HFF-Myc (cell line): ENCODE measurements around the gene MOB4.

Experiments used
- DNase-seq: peaks from one replicate; pipeline ENCODE4 v3.0.0-alpha.2; 2011; ENCODE audit warnings: low read depth; ENCODE audit errors: extremely low read depth
- H3K4me3 ChIP-seq: replicated peaks from 2 replicates; pipeline ENCODE4 v1.5.1; 2011; ENCODE audit warnings: low read depth, mild to moderate bottlenecking, control low read depth, low read length
- TF ChIP-seq, protein P1 (sequence below): IDR thresholded peaks from 2 replicates; pipeline ENCODE4 v1.5.1; 2012; ENCODE audit warnings: mild to moderate bottlenecking, low read depth, low read length, control low read depth; ENCODE audit errors: missing control alignments

MOB4 gene

DNA sequence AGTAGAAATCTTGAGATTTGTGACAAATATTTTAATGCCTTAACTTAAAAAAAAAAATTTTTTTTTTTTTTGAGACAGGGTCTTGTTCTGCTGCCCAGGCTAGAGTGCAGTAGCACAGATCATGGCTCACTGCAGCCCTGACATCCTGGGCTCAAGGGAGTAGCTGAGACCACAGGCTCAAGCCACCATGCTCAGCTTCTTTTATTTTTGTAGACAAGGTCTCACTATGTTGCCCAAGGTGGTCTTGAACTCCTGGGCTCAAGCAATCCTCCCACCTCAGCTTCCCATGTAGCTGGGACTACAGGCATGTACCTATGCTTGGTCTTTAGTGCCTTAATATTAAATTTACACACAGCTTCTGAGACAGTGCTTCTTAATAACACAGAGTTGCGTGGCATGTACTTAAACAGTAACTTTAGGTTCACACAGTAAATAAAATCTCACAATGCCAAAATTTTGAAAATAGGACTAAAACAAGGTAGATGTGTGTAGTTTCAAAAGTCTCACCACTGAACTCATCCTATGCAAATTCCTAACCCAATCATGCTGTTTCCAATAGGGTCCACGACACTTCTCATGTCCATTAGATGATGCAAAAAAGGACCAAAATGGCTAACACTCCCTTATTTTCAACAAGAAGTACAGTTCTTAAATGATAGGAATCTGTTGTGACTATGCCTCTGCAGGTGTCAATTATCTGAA is 20.3 kb upstream of the MOB4 start:
- peak overlapping the region; percentile 71 for H3K4me3 ChIP-seq
- TF ChIP-seq, protein P1, sequence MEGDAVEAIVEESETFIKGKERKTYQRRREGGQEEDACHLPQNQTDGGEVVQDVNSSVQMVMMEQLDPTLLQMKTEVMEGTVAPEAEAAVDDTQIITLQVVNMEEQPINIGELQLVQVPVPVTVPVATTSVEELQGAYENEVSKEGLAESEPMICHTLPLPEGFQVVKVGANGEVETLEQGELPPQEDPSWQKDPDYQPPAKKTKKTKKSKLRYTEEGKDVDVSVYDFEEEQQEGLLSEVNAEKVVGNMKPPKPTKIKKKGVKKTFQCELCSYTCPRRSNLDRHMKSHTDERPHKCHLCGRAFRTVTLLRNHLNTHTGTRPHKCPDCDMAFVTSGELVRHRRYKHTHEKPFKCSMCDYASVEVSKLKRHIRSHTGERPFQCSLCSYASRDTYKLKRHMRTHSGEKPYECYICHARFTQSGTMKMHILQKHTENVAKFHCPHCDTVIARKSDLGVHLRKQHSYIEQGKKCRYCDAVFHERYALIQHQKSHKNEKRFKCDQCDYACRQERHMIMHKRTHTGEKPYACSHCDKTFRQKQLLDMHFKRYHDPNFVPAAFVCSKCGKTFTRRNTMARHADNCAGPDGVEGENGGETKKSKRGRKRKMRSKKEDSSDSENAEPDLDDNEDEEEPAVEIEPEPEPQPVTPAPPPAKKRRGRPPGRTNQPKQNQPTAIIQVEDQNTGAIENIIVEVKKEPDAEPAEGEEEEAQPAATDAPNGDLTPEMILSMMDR = no peak
- DNase-seq = no peak

DNA sequence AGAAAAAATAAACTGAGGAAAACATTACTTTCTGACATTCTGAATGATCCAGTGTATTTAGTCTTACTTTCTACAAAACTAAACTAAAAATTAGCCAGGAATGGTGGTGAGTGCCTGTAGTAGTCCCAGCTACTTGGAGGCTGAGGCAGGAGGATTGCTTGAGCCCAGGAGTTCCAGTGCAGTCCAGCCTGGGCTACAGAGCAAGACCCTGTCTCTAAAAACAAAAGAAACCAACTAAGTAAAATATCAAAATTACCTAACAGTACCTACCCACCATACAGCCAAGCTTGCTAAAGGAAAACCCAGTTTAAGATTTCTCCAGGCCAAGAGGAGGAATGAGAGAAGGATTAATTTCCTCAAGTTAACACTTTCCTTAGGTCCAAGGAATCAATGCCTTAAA is 19.2 kb upstream of the MOB4 start:
- TF ChIP-seq, protein P1 = no peak
- peak overlapping the region; percentile 71 for H3K4me3 ChIP-seq
- no peak for DNase-seq

- peak overlapping the region; percentile 71 for H3K4me3 ChIP-seq
- no peak for DNase-seq
- TF ChIP-seq, protein P1 = no peak
These were observed 18.5 kb upstream of the MOB4 start for GRCh38 chr2:197497326-197497725.

- TF ChIP-seq, protein P1 = no peak
- DNase-seq = no peak
- H3K4me3 ChIP-seq = peak overlapping the region; percentile 71
These were observed 17.5 kb upstream of the MOB4 start for GRCh38 chr2:197498235-197498936.

GRCh38 chr2:197498937-197499593 is 16.8 kb upstream of the MOB4 start:
- DNase-seq = no peak
- TF ChIP-seq, protein P1 = no peak
- peak overlapping the region; percentile 71 for H3K4me3 ChIP-seq

GRCh38 chr2:197499594-197500502 is 16.0 kb upstream of the MOB4 start, which contains the start of the genes HSPD1 and HSPE1:
Gene HSPD1 (minus strand): TSS chr2:197499840. CDS start chr2:197498848, 992 bp downstream.
Gene HSPE1 (plus strand): TSS chr2:197500379. CDS start chr2:197500437, 58 bp downstream.
- peak within 1 kb of the TSS; percentile 71 for H3K4me3 ChIP-seq
- peak; percentile 99 for DNase-seq
- TF ChIP-seq, protein P1 = no peak
